NCI-H1105 treated with DMSO at 0.1 percent for 48 hours (cell line): ENCODE measurements around the gene DIP2A.
"Not testable (repeated sequence)": the region's sequence is repeated elsewhere in the genome, so short reads cannot be mapped to it uniquely, and the experiment has no call there.

Source experiments
- DNase-seq: peaks from one replicate; lab custom pipeline; 2025; lab: John Stamatoyannopoulos, UW

DIP2A gene

DNA sequence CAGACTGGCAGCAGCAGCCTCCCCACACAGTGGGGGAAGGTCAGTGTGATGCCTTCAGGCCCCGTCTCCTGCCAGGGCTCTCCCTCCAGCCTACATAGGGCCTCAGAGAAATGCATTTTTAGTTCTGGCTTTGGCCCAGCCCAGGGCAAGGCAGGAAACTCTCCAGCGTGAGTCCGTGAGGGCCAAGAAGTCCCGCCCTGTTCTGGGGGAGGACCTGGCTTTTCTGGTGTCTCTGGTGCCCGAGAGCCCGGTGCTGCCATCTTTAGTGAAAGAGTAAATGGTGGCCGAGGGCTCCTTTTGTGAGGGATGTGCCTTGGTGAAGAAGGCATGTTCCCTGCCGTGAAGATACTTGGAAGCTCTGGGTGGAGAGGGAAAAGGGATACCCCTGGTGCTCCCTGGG lies 14.8 kb upstream of the DIP2A start:
- no peak for DNase-seq

GRCh38 chr21:46448108-46448507 lies 10.6 kb upstream of the DIP2A start:
- DNase-seq: no peak

- DNase-seq: not testable (repeated sequence)
Observed at GRCh38 chr21:46448855-46449254, 9.8 kb upstream of the DIP2A start.

- no peak for DNase-seq
Observed at GRCh38 chr21:46452710-46453109, 6.0 kb upstream of the DIP2A start.

- DNase-seq: no peak
Observed at GRCh38 chr21:46454142-46454541, 4.5 kb upstream of the DIP2A start.

DNA sequence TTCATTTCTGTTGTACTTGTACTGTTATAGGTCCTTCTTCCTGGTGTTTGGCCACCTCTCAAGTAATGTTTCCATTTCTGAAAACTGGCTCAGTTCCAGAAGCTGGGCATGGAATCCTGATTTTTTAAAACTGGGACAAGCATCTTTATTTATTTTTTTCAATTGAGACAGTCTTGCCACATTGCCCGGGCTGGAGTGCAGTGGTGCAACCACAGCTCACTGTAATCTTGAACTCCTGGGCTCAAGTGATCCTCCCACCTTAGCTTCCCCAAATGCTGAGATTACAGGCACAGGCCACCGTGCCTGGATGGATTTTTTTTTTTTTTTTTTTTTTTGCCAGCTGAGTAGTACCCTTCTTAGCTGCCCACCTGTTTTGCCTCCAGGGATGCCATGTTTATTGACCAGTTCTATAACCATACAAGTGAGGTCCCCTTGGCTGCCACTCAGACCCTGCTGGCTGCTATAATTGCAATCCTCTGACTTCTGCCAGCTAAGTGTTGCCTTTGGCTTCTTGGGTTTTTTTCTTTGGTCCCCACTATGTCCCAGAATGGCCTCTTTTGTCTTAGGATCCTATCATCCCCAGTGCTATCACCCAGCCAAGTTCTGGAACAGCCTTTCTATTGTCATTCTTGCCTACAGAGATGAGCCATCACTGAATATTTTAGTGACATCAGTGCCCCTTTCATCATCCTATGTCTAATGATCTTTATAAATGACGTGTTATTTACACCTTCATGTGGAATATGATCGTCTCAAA lies 3.9 kb upstream of the DIP2A start:
- no peak for DNase-seq

GRCh38 chr21:46455575-46456385 lies 2.9 kb upstream of the DIP2A start:
- no peak for DNase-seq

DNA sequence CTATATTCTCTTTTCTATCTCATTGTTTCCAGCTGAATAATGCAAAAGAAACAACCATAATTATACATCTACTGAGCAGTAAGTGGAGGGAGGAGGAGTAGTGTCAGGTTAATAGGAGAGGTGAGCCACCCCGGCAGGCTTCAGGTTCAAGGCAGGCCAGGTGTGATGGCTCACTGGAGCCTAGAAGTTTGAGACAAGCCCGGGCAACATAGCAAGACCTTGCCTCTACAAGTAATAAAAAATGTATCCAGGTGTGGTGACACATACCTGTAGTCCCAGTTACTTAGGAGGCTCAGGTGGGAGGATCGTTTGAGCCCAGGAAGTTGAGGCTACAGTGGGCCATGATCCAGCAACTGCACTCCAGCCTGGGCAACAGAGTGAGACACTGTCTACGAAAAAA lies 1.9 kb upstream of the DIP2A start:
- DNase-seq: no peak

GRCh38 chr21:46457801-46458314 lies 833 bp upstream of the DIP2A start:
- DNase-seq: no peak

GRCh38 chr21:46459024-46459355 lies 299 bp downstream of the DIP2A start:
- no peak for DNase-seq

DNA sequence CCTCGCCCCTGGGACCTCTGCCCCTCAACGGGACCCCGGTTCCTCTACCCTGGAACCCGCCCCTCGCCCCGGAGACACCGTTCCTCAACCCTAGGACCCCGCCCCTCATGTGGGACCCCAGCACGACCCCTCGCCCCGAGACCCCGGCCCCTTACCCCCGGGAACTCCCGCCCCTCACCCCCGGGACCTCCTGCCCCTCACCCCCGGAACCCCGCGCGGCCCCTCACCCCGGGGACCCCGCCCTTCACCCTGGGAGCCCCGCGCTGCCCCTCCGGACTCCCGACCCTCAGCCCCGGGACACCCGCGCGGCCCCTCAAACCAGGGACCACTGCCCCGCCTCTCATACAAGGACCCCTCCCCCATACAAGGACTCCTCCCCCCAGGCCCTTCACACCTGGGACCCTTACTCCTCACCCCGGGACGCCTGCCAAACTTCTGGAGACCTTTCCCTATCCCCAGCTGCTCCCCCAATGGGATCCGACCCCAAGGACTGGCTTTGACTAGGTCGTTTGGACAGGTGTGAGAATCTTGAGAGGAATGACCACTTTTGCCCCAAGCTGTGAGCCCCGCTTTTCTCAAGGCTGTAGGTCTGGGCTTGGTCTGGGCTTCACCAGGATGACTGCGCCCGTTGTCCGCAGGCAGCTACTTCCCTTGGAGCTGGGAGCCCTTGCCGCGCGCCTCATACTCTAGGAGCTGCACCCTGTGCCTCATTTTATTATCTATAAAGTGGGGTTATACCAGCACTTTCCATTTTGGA lies 843 bp downstream of the DIP2A start:
- no peak for DNase-seq

- DNase-seq: no peak
Observed at GRCh38 chr21:46461909-46462308, 3.2 kb downstream of the DIP2A start.

GRCh38 chr21:46465153-46465552 lies 6.5 kb downstream of the DIP2A start:
- DNase-seq: not testable (repeated sequence)

DNA sequence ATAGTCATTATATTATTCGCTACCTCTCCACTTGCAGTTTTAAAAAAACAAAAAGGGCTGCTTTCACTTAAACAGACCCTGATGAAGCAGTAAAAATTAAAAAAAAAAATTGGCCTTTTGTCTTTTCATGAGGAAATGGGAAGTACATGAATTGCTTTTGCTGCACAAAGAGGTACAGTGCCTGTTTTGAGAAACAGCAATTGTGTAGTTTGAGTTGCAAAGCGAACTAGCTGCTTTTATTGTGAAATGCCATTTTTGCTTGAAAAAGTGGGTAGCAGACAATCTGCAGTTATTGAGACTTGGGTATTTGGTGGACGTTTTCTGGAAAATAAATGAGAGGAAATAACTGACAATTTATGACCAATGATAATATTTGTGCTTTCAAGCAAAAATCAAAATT lies 7.0 kb downstream of the DIP2A start:
- DNase-seq: no peak

GRCh38 chr21:46468108-46468774 lies 9.6 kb downstream of the DIP2A start:
- DNase-seq: no peak

DNA sequence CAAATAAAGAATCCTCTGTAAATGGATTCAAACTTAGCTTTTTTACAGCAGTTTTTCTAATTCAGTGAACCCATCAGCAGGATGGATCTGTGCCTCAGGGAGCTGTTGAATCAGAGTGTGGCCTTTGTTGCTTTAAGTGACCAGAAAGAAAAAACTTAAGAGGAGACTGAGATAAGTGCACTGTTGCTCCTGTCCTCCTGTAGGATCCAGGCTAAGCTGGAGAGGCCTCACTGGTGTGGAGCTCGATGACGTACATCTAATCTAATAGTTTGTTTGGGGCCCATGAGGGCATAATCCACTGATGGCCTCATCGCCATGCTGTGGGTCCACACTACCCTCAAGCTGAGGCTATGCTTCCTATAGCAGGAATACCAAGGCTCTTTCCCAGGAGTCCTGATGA lies 10.6 kb downstream of the DIP2A start:
- no peak for DNase-seq

DNA sequence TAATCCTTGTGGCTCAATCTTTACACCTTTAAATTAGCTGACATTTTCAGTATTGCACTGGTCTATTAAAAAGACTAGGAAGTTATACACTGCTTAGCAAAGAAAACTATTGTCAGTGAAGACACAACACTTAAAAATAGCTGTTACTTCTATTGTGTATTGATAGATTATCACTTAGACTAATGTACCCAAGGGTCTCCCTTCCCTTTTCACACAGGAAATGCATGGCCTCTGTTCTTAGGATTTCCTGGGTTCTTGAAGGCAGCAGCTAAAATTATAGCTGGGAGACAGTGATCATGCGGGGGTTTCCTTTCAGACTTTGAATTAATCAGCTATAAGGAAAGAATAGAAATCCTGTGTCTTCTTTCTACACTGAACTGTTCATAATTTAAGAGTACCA lies 12.8 kb downstream of the DIP2A start:
- no peak for DNase-seq

DNA sequence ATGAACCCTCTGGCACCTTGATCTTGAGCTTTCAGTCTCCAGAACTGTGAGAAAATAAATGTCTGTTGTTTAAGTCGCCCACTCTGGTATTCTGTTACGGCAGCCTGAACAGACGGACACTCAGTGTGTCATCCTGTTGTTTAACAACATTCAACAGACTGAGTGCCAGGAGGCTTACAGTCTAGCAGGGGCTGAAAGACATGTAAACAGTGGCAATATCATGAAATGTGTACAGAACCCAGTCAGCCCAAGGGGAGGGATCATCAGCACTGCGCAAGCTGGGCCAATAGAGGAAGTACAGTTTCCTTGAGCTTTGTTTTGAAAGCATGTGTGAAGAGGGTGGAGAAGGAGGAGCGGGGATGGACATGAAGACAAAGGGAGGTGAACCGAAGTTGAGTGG lies 13.6 kb downstream of the DIP2A start:
- DNase-seq: no peak

- DNase-seq: no peak
Observed at GRCh38 chr21:46474382-46474781, 15.7 kb downstream of the DIP2A start.

DNA sequence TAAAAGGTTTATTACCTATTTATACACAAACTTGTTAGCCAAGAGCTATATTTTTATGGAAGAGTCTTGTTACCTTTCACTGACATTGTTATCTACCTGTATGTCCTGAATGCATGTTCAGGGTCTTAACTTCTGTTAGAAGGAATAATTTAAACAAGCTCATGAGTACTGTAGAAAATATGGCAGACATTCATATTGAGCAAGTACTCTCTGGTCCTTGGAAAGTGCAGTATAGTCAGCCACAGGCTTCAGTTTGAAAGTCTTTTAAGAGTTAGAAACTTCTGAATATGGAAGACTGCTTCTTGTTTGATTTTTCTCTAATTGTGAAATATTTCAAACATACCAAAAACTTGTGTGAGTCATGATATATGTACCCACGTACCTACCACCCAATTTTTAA lies 16.6 kb downstream of the DIP2A start:
- no peak for DNase-seq

DNA sequence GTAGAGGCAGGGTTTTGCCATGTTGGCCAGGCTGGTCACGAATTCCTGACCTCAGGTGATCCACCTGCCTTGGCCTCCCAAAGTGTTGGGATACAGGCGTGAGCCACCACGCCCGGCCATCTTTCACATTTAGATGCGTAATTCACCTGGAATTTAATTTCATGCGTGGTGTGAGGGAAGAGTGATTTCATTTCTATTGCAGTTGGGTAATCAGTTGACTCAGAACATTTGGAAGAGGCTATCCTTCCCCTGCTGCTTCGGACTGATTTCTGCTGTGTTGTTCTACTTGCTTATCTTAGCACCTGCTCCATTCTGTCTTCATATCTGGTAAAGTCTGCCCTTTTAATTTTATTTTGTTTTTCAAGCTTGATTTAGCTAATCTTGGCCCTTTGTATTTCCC lies 19.1 kb downstream of the DIP2A start:
- no peak for DNase-seq

- no peak for DNase-seq
Observed at GRCh38 chr21:46478910-46479309, 20.2 kb downstream of the DIP2A start.
